IMR-90 (cell line): Measurements from ENCODE around the gene ITCH.

Experiments used
- BHLHE40 ChIP-seq: fragments of 150-350 bp; IDR thresholded peaks from 2 replicates; pipeline ENCODE4 v1.6.1; 2016; ENCODE audit warnings: mild to moderate bottlenecking, low read depth, low read length
- CEBPB ChIP-seq: IDR thresholded peaks from 2 replicates; pipeline ENCODE4 v1.6.1; 2012; ENCODE audit warnings: low read depth, low read length, improper control_type of control experiment
- MAFK ChIP-seq: IDR thresholded peaks from 2 replicates; pipeline ENCODE4 v1.6.1; 2012; ENCODE audit warnings: low read depth, low read length, improper control_type of control experiment
- MAZ ChIP-seq: IDR thresholded peaks from 2 replicates; pipeline ENCODE4 v1.6.1; 2012; ENCODE audit warnings: low read depth, mild to moderate bottlenecking, low read length, improper control_type of control experiment, moderate library complexity, borderline replicate concordance
- NFE2L2 ChIP-seq: fragments of 150-350 bp; IDR thresholded peaks from 2 replicates; pipeline ENCODE4 v1.6.1; 2016; ENCODE audit warnings: low read depth, mild to moderate bottlenecking, low read length
- POLR2A ChIP-seq: IDR thresholded peaks from 2 replicates; pipeline ENCODE4 v1.6.1; 2012; ENCODE audit warnings: mild to moderate bottlenecking, low read depth, low read length
- RCOR1 ChIP-seq: IDR thresholded peaks from 2 replicates; pipeline ENCODE4 v1.6.1; 2012; ENCODE audit warnings: mild to moderate bottlenecking, low read length, improper control_type of control experiment; ENCODE audit not compliant: insufficient replicate concordance
- RFX5 ChIP-seq: IDR thresholded peaks from 2 replicates; pipeline ENCODE4 v1.8.0; 2012; ENCODE audit warnings: low read depth, mild to moderate bottlenecking, low read length, moderate library complexity
- TF ChIP-seq, protein P1 (sequence below): conservative IDR thresholded peaks from 2 replicates; pipeline ENCODE4 v1.5.1; 2012; ENCODE audit warnings: mild to moderate bottlenecking, low read depth, low read length, improper control_type of control experiment
- TF ChIP-seq, protein P2 (sequence below): fragments of 150-350 bp; IDR thresholded peaks from 2 replicates; pipeline ENCODE4 v1.6.1; 2017; ENCODE audit warnings: mild to moderate bottlenecking, antibody characterized with exemption, low read length, low read depth

DNA sequence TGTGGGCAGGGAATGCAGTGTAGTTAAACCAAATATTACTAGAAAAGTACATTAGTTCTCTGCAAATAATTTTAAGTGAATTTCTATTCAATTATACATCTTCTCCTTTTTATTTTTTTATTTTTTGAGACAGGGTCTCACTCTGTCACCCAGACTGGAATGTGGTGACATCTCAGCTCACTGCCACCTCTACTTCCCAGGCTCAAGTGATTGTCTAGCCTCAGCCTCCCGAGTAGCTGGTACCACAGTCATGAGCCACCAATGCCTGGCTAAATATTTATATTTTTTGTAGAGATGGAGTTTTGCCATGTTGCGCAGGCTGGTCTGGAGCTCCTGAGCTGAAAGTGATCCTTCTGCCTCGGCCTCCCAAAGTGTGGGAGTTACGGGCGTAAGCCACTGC lies 76.1 kb downstream of the ITCH start:
- no peak for TF ChIP-seq CEBPB
- no peak for TF ChIP-seq POLR2A
- TF ChIP-seq RFX5, result no peak
- no peak for TF ChIP-seq BHLHE40
- TF ChIP-seq, protein P1, sequence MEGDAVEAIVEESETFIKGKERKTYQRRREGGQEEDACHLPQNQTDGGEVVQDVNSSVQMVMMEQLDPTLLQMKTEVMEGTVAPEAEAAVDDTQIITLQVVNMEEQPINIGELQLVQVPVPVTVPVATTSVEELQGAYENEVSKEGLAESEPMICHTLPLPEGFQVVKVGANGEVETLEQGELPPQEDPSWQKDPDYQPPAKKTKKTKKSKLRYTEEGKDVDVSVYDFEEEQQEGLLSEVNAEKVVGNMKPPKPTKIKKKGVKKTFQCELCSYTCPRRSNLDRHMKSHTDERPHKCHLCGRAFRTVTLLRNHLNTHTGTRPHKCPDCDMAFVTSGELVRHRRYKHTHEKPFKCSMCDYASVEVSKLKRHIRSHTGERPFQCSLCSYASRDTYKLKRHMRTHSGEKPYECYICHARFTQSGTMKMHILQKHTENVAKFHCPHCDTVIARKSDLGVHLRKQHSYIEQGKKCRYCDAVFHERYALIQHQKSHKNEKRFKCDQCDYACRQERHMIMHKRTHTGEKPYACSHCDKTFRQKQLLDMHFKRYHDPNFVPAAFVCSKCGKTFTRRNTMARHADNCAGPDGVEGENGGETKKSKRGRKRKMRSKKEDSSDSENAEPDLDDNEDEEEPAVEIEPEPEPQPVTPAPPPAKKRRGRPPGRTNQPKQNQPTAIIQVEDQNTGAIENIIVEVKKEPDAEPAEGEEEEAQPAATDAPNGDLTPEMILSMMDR, result no peak
- TF ChIP-seq MAFK, result no peak
- no peak for TF ChIP-seq RCOR1
- TF ChIP-seq, protein P2, sequence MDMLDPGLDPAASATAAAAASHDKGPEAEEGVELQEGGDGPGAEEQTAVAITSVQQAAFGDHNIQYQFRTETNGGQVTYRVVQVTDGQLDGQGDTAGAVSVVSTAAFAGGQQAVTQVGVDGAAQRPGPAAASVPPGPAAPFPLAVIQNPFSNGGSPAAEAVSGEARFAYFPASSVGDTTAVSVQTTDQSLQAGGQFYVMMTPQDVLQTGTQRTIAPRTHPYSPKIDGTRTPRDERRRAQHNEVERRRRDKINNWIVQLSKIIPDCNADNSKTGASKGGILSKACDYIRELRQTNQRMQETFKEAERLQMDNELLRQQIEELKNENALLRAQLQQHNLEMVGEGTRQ, result no peak
- TF ChIP-seq MAZ, result no peak
- TF ChIP-seq NFE2L2, result no peak
